ENCODE results near the gene LIM2. TPM values are rescaled to one million over a fixed set of nuclear protein-coding genes. Genes with fewer than 3 reads are reported as not detected.

LIM2 gene
- total RNA-seq, 2 donors from 2014 or later: not detected

DNA sequence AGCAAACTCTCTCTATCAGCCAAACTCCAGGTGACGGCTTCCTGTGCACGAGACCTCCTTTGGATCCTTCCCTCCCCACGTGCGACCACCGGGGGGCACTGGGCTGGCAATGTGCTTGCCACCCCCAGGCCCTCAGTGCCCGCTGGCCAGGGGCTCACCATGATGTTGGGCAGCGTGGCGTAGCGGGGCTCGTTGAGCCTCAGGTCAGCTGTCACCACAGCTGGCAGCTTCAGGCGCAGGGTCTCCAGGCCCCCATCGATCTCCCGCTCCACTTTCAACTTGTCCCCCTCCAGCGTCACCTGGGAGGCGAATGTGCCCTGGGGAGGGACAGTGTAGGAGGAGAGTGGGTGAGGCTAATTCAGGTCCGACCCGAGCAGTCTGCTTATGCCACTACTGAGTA lies 41.0 kb downstream of the LIM2 start:
- WGBS, 2 donors: 90% methylated on average over 9 to 16 of the region's 17 CpGs
- Histone ChIP-seq H3K9me3 (no peaks in the 10 kb centered on the region), H3K4me3 (no peak overlapping the region), H3K36me3 (replicated peaks in 1 of 2; ENCODE audit: insufficient read depth in 1 of 2, low read depth in 2 of 2) (peaks cover 0 to 6% of the 10 kb centered on the region in 2 donors), H3K4me1 (no peaks in the 10 kb centered on the region), H3K27ac (no peak overlapping the region), H3K27me3 (no peaks in the 10 kb centered on the region)
- intact Hi-C loops (cut with DNase I): loop anchor here (10.0 kb wide), 1 partner anchor 48 kb away; the partner anchor contains the start of gene C19orf84
- ATAC-seq (no peak), DNase-seq (no peak)
- TF ChIP-seq, protein P1, sequence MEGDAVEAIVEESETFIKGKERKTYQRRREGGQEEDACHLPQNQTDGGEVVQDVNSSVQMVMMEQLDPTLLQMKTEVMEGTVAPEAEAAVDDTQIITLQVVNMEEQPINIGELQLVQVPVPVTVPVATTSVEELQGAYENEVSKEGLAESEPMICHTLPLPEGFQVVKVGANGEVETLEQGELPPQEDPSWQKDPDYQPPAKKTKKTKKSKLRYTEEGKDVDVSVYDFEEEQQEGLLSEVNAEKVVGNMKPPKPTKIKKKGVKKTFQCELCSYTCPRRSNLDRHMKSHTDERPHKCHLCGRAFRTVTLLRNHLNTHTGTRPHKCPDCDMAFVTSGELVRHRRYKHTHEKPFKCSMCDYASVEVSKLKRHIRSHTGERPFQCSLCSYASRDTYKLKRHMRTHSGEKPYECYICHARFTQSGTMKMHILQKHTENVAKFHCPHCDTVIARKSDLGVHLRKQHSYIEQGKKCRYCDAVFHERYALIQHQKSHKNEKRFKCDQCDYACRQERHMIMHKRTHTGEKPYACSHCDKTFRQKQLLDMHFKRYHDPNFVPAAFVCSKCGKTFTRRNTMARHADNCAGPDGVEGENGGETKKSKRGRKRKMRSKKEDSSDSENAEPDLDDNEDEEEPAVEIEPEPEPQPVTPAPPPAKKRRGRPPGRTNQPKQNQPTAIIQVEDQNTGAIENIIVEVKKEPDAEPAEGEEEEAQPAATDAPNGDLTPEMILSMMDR (IDR thresholded peaks at IDR 0.05): no peak
- TF ChIP-seq POLR2A (IDR thresholded peaks at IDR 0.05): no peak

DNA sequence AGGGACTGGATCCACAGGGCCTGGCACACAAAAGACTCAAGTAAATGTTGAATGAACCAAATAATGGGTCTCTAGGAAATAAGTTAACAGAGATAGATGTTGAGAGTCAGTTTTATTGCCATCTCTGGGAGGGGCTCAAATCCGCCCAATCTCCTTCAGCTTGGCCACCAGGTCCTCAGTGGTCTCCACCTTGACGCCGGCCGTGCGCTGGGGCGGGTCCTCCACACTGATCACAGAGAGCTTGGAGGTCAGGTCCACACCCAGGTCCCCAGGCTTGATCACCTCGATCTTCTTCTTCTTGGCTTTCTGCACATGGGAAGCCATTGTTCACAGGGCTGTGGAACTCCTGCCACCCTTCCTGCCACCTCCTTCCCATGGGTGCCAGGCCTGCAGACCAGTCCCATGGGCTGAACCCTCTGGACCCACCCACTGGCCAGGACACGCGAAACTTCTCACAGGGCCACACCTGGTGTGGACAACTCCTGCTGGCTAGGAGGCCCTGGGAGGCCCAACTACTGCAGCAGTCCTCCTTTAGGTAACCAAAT lies 42.6 kb downstream of the LIM2 start:
- DNase-seq: no peak
- Histone ChIP-seq H3K36me3 (replicated peaks in 1 of 2; ENCODE audit: insufficient read depth in 1 of 2, low read depth in 2 of 2) (peaks cover 0 to 6% of the 10 kb centered on the region in 2 donors), H3K9me3 (no peaks in the 10 kb centered on the region), H3K4me1 (peaks cover 5% of the 10 kb centered on the region), H3K27me3 (no peaks in the 10 kb centered on the region), H3K4me3 (no peak overlapping the region), H3K27ac (no peak overlapping the region)
- ATAC-seq: no peak
- intact Hi-C loops (cut with DNase I): loop anchor here (10.0 kb wide), 1 partner anchor 50 kb away; the partner anchor contains the start of gene C19orf84
- no peak for TF ChIP-seq POLR2A (IDR thresholded peaks at IDR 0.05)
- TF ChIP-seq, protein P1 (IDR thresholded peaks at IDR 0.05): no peak
- WGBS, 2 donors: 87 to 92% methylated on average over 9 of the region's 9 CpGs

DNA sequence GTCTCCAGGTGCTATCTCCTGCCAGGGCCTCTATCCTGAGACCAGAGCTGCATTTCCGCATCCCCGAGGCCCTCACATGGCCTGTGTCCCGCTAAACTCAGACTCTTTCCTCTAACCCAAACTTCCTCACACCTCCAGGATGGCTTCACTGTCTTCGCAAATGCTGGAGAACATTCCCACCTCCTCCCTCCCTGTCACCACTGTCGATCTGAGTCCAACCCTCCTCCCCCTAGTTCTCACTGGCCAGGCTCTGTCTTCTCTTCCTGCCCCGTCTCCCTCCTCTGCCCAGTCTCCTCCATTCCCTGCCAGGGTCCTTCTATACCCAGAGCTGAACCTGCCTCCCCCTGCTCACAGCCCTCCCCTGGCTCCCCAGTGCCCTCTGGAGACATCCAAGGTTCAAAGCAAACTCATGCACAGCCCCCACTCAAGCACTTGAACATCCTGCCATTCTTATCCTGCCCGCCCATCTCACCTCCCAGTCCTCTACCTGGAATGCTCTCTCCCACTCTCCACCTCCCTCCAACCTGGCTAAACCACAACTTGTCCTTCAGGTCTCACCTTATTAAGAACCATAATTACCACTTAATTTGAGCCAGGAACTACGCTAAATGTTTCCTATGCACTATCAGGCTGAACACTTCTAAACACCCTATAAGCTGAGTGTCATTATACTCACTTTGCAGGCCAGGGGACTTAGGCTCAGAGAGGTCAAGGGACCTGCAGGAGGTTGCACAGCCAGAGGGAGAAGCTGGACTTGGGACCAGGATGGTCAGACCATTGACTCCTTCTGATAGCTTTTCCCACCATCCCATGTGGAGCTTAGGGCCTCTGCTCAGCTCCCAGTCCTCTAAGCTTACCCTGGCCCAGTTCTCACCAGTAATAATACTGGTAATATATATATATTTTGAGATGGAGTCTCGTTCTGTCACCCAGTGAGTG lies 44.9 kb downstream of the LIM2 start:
- no peak overlapping the region for H3K4me3 ChIP-seq

DNA sequence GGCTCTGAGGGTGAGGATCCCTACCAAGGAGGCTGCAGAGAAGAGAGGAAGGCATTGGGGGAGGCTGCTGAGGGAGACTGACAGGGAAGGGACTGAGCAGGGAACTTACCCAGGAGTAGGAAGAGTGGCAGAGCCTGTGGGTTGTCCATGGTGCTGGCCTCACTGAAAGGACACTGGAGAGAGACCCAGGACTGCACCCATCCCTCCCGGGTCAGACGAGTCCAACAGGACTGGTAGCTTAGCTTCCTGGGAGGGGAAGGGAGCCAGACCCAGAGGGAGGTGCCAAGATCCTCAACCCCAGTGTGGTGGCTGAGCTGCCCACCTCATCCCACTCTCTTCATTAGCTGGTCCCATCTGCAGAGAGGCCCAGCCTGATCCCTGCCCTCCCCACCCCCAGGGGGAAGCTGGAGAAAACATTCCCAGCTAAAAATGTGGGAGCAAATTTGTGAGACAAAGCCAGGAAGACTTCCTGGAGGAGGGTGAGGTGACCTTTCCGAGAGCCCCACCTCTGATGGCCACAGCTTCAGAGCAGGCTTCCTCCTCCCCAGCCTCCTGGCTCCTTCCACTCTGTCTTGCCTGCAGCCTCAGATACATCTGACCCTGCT lies 45.7 kb downstream of the LIM2 start, which contains the start of gene VSIG10L:
TSS of gene VSIG10L (minus strand) at position 164 of the 605 bp plus-strand sequence. CDS start at position 149, 15 bp downstream.
- ATAC-seq: no peak
- Histone ChIP-seq H3K36me3 (replicated peaks in 1 of 2; ENCODE audit: insufficient read depth in 1 of 2, low read depth in 2 of 2) (peaks cover 0 to 4% of the 10 kb centered on the region in 2 donors), H3K4me1 (peaks cover 22% of the 10 kb centered on the region), H3K27me3 (no peaks in the 10 kb centered on the region), H3K4me3 (no peak within 1 kb of the TSS), H3K27ac (no peak within 1 kb of the TSS), H3K9me3 (no peaks in the 10 kb centered on the region)
- 30 to 33% methylated on average over 1 to 3 of the region's 3 CpGs for WGBS, 2 donors
- intact Hi-C loops (cut with DNase I): loop anchor here (10.0 kb wide), 1 partner anchor 53 kb away; the partner anchor contains the start of gene C19orf84
- DNase-seq: no peak
- TF ChIP-seq, protein P1 (IDR thresholded peaks at IDR 0.05): no peak
- TF ChIP-seq POLR2A (IDR thresholded peaks at IDR 0.05): no peak

More for the DNA sequence above, 44.9 kb downstream of the LIM2 start:
- Histone ChIP-seq H3K27me3 (no peaks in the 10 kb centered on the region), H3K4me1 (peaks cover 22% of the 10 kb centered on the region), H3K9me3 (no peaks in the 10 kb centered on the region), H3K27ac (no peak overlapping the region), H3K36me3 (replicated peaks in 1 of 2; ENCODE audit: insufficient read depth in 1 of 2, low read depth in 2 of 2) (peaks cover 0 to 4% of the 10 kb centered on the region in 2 donors)
- TF ChIP-seq, protein P1 (IDR thresholded peaks at IDR 0.05): no peak
- no peak for TF ChIP-seq POLR2A (IDR thresholded peaks at IDR 0.05)
- 34 to 42% methylated on average over 8 to 9 of the region's 9 CpGs for WGBS, 2 donors
- DNase-seq: no peak
- intact Hi-C loops (cut with DNase I): loop anchor here (10.0 kb wide), 1 partner anchor 52 kb away; the partner anchor contains the start of gene C19orf84
- no peak for ATAC-seq

Measured in body of pancreas (tissue), 4 donors.